ENCODE results near the gene LACTBL1.

GRCh38 chr1:23020706-23021405 lies 48.2 kb upstream of the LACTBL1 start:
- TF ChIP-seq CTCF (IDR thresholded peaks at IDR 0.05; ENCODE audit: low read length): no peak
- no peak for TF ChIP-seq EZH2phosphoT487 (IDR thresholded peaks at IDR 0.05; ENCODE audit: low read length)
- no peak for TF ChIP-seq EZH2 (optimal IDR thresholded peaks at IDR 0.05; ENCODE audit: low read depth, low read length)

Data from MM.1S (cell line).